ENCODE measurements around the gene PNO1.
"Not testable (repeated sequence)": the region's sequence is repeated elsewhere in the genome, so short reads cannot be mapped to it uniquely, and the experiment has no call there.

PNO1 gene

DNA sequence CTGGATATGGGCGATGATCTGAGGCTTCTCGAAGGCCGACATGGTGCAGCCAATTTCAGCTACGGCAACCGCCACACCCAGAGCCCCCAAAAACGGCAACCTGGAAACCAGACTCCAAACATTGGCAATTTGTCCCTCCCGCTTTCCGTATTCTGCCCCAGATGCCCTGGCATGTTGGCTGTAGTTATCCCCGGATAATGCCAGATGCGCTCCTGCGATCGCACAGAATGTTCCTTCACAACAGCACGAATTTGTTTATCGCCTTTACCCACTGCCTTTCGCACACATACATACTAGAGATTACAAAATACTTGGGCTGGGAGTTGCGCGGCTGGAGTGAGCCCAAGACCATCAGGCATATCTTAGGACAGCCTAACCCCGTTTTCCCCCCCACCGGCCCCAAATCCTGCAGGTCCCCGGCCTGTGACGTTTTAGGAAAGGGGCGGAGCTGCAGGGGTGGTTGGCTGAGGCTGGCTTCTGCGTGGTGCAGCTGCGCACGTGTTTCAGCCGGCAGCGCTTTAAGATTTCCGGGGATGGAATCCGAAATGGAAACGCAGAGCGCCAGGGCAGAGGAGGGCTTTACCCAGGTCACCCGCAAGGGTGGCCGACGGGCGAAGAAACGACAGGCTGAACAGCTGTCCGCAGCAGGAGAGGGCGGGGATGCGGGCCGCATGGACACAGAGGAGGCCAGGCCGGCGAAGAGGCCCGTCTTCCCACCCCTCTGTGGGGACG is at the start of gene PNO1:
PNO1 (plus strand) TSS at position 487 of the 732 bp plus-strand sequence; CDS start at position 534, 47 bp downstream.
- TF ChIP-seq CTCF (IDR thresholded peaks at IDR 0.05; ENCODE audit: low read depth, low read length) = no peak
- peak; percentile 99 for TF ChIP-seq MYC (IDR thresholded peaks at IDR 0.05; ENCODE audit: low read depth, low read length)
- TF ChIP-seq POLR2A (IDR thresholded peaks at IDR 0.05; ENCODE audit: extremely low read depth, insufficient read length) = peak; percentile 48
- TF ChIP-seq, protein P1, sequence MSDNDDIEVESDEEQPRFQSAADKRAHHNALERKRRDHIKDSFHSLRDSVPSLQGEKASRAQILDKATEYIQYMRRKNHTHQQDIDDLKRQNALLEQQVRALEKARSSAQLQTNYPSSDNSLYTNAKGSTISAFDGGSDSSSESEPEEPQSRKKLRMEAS (IDR thresholded peaks at IDR 0.05; ENCODE audit: low read depth, low read length) = peak; percentile 99
- peak within 1 kb of the TSS; percentile 94 for H3K4me3 ChIP-seq (ENCODE audit: low read depth, low read length)
- DNase-seq (ENCODE audit: low read depth) = peak; percentile 98

GRCh38 chr2:68108120-68108519 is 49.6 kb upstream of the PNO1 start:
- TF ChIP-seq MYC (IDR thresholded peaks at IDR 0.05; ENCODE audit: low read depth, low read length) = no peak
- no peak for TF ChIP-seq CTCF (IDR thresholded peaks at IDR 0.05; ENCODE audit: low read depth, low read length)
- TF ChIP-seq, protein P1 (IDR thresholded peaks at IDR 0.05; ENCODE audit: low read depth, low read length) = no peak
- TF ChIP-seq POLR2A (IDR thresholded peaks at IDR 0.05; ENCODE audit: extremely low read depth, insufficient read length) = no peak
- DNase-seq (ENCODE audit: low read depth) = peak; percentile 15
- H3K4me3 ChIP-seq (ENCODE audit: low read depth, low read length) = no peak overlapping the region

- TF ChIP-seq, protein P1 (IDR thresholded peaks at IDR 0.05; ENCODE audit: low read depth, low read length) = no peak
- TF ChIP-seq MYC (IDR thresholded peaks at IDR 0.05; ENCODE audit: low read depth, low read length) (no peak), POLR2A (IDR thresholded peaks at IDR 0.05; ENCODE audit: extremely low read depth, insufficient read length) (no peak), CTCF (IDR thresholded peaks at IDR 0.05; ENCODE audit: low read depth, low read length) (no peak)
- peak; percentile 16 for DNase-seq (ENCODE audit: low read depth)
- no peak overlapping the region for H3K4me3 ChIP-seq (ENCODE audit: low read depth, low read length)
Measured at GRCh38 chr2:68110102-68110501, 47.6 kb upstream of the PNO1 start.

DNA sequence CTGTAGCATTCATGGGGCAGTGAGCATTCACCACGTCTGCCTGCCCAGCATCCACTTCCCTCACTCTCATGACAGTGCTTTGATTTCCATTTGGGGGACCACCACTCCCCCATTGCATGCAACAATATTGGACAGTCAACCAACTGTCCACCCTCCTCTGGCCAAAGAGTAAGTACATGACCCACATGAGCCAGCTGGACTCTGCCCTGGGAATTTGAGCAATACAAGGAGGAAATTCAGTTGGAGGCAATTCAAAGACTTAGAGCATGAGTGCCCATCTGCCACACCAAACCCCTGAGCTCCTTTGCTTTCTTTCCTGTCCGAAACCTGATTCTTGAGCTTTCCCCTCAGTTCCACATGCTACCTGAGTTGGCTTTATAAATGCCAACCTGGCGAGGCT is 41.7 kb upstream of the PNO1 start:
- H3K4me3 ChIP-seq (ENCODE audit: low read depth, low read length) = no peak overlapping the region
- TF ChIP-seq POLR2A (IDR thresholded peaks at IDR 0.05; ENCODE audit: extremely low read depth, insufficient read length) = no peak
- TF ChIP-seq, protein P1 (IDR thresholded peaks at IDR 0.05; ENCODE audit: low read depth, low read length) = no peak
- no peak for TF ChIP-seq MYC (IDR thresholded peaks at IDR 0.05; ENCODE audit: low read depth, low read length)
- TF ChIP-seq CTCF (IDR thresholded peaks at IDR 0.05; ENCODE audit: low read depth, low read length) = no peak
- DNase-seq (ENCODE audit: low read depth) = no peak

GRCh38 chr2:68117922-68118321 is 39.8 kb upstream of the PNO1 start:
- H3K4me3 ChIP-seq (ENCODE audit: low read depth, low read length) = not testable (repeated sequence)

GRCh38 chr2:68118816-68119215 is 38.9 kb upstream of the PNO1 start:
- H3K4me3 ChIP-seq (ENCODE audit: low read depth, low read length) = no peak overlapping the region
- peak; percentile 46 for DNase-seq (ENCODE audit: low read depth)
- TF ChIP-seq POLR2A (IDR thresholded peaks at IDR 0.05; ENCODE audit: extremely low read depth, insufficient read length) (no peak), MYC (IDR thresholded peaks at IDR 0.05; ENCODE audit: low read depth, low read length) (no peak), CTCF (IDR thresholded peaks at IDR 0.05; ENCODE audit: low read depth, low read length) (no peak)
- TF ChIP-seq, protein P1 (IDR thresholded peaks at IDR 0.05; ENCODE audit: low read depth, low read length) = no peak

More at GRCh38 chr2:68117922-68118321, 39.8 kb upstream of the PNO1 start:
- not testable (repeated sequence) for DNase-seq (ENCODE audit: low read depth)

Data from NB4 (cell line).